HCT116 (cell line): ENCODE measurements around the gene GNPTG. TPM values are rescaled to one million over a fixed set of nuclear protein-coding genes. Genes with fewer than 3 reads are reported as not detected.

Experiments
- ATAC-seq: fragments of 200-7000 bp; cut with Tn5 transposase; 2 replicates; pipeline ENCODE4 v1.9.1; 2020; ENCODE audit warnings: mild to moderate bottlenecking, moderate library complexity
- BruUV-seq: library from RNA; stranded (reverse); fragments of 400-500 nt; replicated peaks from 2 replicates; lab custom pipeline; 2021; lab: Mats Ljungman, UMichigan
- CTCF ChIA-PET: fragments of 300-600 bp; sonication (Branson Sonifier 250); formaldehyde crosslinking; loops from one replicate; lab custom pipeline; 2021; ENCODE audit warnings: antibody characterized with exemption; lab: Charles Lee
- POLR2A ChIA-PET: fragments of 300-600, 350-600 bp; sonication (Branson Sonifier 250); formaldehyde crosslinking; loops from one replicate; lab custom pipeline; 2021; ENCODE audit warnings: antibody characterized with exemption; lab: Charles Lee
- RAD21 ChIA-PET, 2 experiments: fragments of 300-600 bp; sonication (Branson Sonifier 250); formaldehyde crosslinking; loops; one replicate each; lab custom pipeline; 2023; ENCODE audit warnings: low total read pairs in 2 of 2; ENCODE audit not compliant: uncharacterized antibody in 2 of 2, unreplicated experiment in 2 of 2, low non-redundant PET in 1 of 2; lab: Charles Lee
- DNase-seq: peaks from one replicate; pipeline ENCODE4 v3.0.0-alpha.2; 2010; ENCODE audit warnings: low read depth, low spot score
- H2AFZ ChIP-seq: fragments of 200-600 bp; shearing (Covaris generic), sonication (generic); 2 replicates; pipeline ENCODE4 v1.6.1; 2017; ENCODE audit warnings: low read depth, mixed run types, mixed read lengths, antibody characterized with exemption, low read length; ENCODE audit not compliant: poor library complexity, severe bottlenecking
- H3K27ac ChIP-seq: 2 replicates; pipeline ENCODE4 v1.5.1; 2012; ENCODE audit warnings: low read depth, low read length
- H3K27me3 ChIP-seq: fragments of 200-600 bp; sonication (generic); 2 replicates; pipeline ENCODE4 v1.6.1; 2016; ENCODE audit warnings: mixed run types, low read length, mixed read lengths; ENCODE audit not compliant: insufficient read depth
- H3K36me3 ChIP-seq, 2 experiments: fragments of 200-500 bp in 1 of 2; fragments of 200-600 bp in 1 of 2; sonication (Bioruptor generic) in 1 of 2; sonication (generic) in 1 of 2; 2 replicates each; pipeline versions ENCODE4 v1.5.1 to v1.6.1; 2014 to 2016; ENCODE audit warnings: low read length in 2 of 2, inconsistent platforms in 1 of 2, mixed read lengths in 1 of 2, mixed run types in 1 of 2; ENCODE audit not compliant: insufficient read depth in 2 of 2, control insufficient read depth in 1 of 2
- H3K4me1 ChIP-seq, 2 experiments: fragments of 200-600 bp in 1 of 2; sonication (generic) in 1 of 2; 2 replicates each; pipeline versions ENCODE4 v1.5.1 to v1.6.1; 2012 to 2017; ENCODE audit warnings: low read length in 2 of 2, inconsistent platforms in 1 of 2, mild to moderate bottlenecking in 1 of 2, mixed read lengths in 1 of 2, mixed run types in 1 of 2, moderate library complexity in 1 of 2; ENCODE audit not compliant: insufficient read depth in 2 of 2, control insufficient read depth in 1 of 2
- H3K4me2 ChIP-seq: fragments of 200-600 bp; sonication (generic); 2 replicates; pipeline ENCODE4 v1.6.1; 2017; ENCODE audit warnings: mixed run types, low read length, mixed read lengths
- H3K4me3 ChIP-seq, 2 experiments: fragments of 200-600 bp in 1 of 2; sonication (generic) in 1 of 2; replicated peaks in 1 of 2; 2 replicates each; pipeline ENCODE4 v1.5.1; 2011 to 2016; ENCODE audit warnings: low read length in 2 of 2, control low read depth in 1 of 2, low read depth in 1 of 2, mild to moderate bottlenecking in 1 of 2, mixed read lengths in 1 of 2, mixed run types in 1 of 2
- H3K79me2 ChIP-seq: fragments of 200-600 bp; sonication (generic); 2 replicates; pipeline ENCODE4 v1.6.1; 2017; ENCODE audit warnings: mild to moderate bottlenecking, mixed run types, low read length, moderate library complexity, mixed read lengths; ENCODE audit not compliant: insufficient read depth
- H3K9ac ChIP-seq: fragments of 200-600 bp; sonication (generic); 2 replicates; pipeline ENCODE4 v1.6.1; 2016; ENCODE audit warnings: low read length, mixed read lengths
- H3K9me2 ChIP-seq: fragments of 200-600 bp; sonication (generic), shearing (Covaris generic); 2 replicates; pipeline ENCODE4 v1.6.1; 2017; ENCODE audit warnings: mixed run types, mild to moderate bottlenecking, moderate library complexity; ENCODE audit not compliant: insufficient read depth
- H3K9me3 ChIP-seq, 2 experiments: fragments of 200-500 bp in 1 of 2; fragments of 200-600 bp in 1 of 2; sonication (Bioruptor generic) in 1 of 2; sonication (generic) in 1 of 2; 2 replicates each; pipeline ENCODE4 v1.6.1; 2014 to 2017; ENCODE audit warnings: low read length in 2 of 2, mixed read lengths in 2 of 2, inconsistent platforms in 1 of 2, low read depth in 1 of 2, mild to moderate bottlenecking in 1 of 2, mixed run types in 1 of 2, moderate library complexity in 1 of 2; ENCODE audit not compliant: control insufficient read depth in 1 of 2, insufficient read depth in 1 of 2
- H4K20me1 ChIP-seq: fragments of 200-600 bp; sonication (generic), shearing (Covaris generic); 2 replicates; pipeline ENCODE4 v1.6.1; 2017; ENCODE audit warnings: mixed run types, mild to moderate bottlenecking, moderate library complexity; ENCODE audit not compliant: insufficient read depth
- ATF3 ChIP-seq: IDR thresholded peaks from 2 replicates; pipeline ENCODE4 v1.6.1; 2012
- CTCF ChIP-seq, 3 experiments: fragments of 200-600 bp in 1 of 3; sonication (generic) in 1 of 3; IDR thresholded peaks in 2 of 3; conservative IDR thresholded peaks in 1 of 3; 2 replicates each; pipeline ENCODE4 v1.5.1; 2012 to 2017; ENCODE audit warnings: low read depth in 2 of 3, low read length in 2 of 3, antibody characterized with exemption in 1 of 3, borderline replicate concordance in 1 of 3, control low read depth in 1 of 3, mild to moderate bottlenecking in 1 of 3, mixed read lengths in 1 of 3, mixed run types in 1 of 3, moderate library complexity in 1 of 3; ENCODE audit not compliant: insufficient read depth in 1 of 3
- ELF1 ChIP-seq: IDR thresholded peaks from 2 replicates; pipeline ENCODE4 v1.6.1; 2012; ENCODE audit warnings: low read depth, borderline replicate concordance
- POLR2A ChIP-seq: IDR thresholded peaks from 2 replicates; pipeline ENCODE4 v1.7.0; 2011; ENCODE audit warnings: borderline replicate concordance; ENCODE audit not compliant: insufficient read depth, insufficient read length; ENCODE audit errors: extremely low read depth
- POLR2AphosphoS5 ChIP-seq: IDR thresholded peaks from 2 replicates; pipeline ENCODE4 v1.6.1; 2011; ENCODE audit warnings: mild to moderate bottlenecking, low read depth, low read length, moderate library complexity
- SRF ChIP-seq: IDR thresholded peaks from 2 replicates; pipeline ENCODE4 v1.6.1; 2012; ENCODE audit warnings: low read depth
- YY1 ChIP-seq: IDR thresholded peaks from 2 replicates; pipeline ENCODE4 v1.6.1; 2011; ENCODE audit warnings: low read length, low read depth, moderate library complexity, mild to moderate bottlenecking; ENCODE audit not compliant: insufficient replicate concordance; ENCODE audit errors: extremely low read depth
- ZBTB33 ChIP-seq: IDR thresholded peaks from 2 replicates; pipeline ENCODE4 v1.6.1; 2011; ENCODE audit warnings: mild to moderate bottlenecking, low read length, moderate library complexity; ENCODE audit not compliant: insufficient replicate concordance; ENCODE audit errors: extremely low read depth
- intact Hi-C: fragments of 100-400 bp; cut with micrococcal nuclease; formaldehyde crosslinking; loops from 2 replicates; pipeline ENCODE4 v1.10.0; 2022
- total RNA-seq: library from RNA; stranded (reverse); gene quantifications from one replicate; pipeline ENCODE4 v1.2.1, GENCODE V29; 2021; ENCODE audit not compliant: unreplicated experiment

Gene GNPTG
- total RNA-seq, 1 experiment from 2014 or later = 35.2 TPM

DNA sequence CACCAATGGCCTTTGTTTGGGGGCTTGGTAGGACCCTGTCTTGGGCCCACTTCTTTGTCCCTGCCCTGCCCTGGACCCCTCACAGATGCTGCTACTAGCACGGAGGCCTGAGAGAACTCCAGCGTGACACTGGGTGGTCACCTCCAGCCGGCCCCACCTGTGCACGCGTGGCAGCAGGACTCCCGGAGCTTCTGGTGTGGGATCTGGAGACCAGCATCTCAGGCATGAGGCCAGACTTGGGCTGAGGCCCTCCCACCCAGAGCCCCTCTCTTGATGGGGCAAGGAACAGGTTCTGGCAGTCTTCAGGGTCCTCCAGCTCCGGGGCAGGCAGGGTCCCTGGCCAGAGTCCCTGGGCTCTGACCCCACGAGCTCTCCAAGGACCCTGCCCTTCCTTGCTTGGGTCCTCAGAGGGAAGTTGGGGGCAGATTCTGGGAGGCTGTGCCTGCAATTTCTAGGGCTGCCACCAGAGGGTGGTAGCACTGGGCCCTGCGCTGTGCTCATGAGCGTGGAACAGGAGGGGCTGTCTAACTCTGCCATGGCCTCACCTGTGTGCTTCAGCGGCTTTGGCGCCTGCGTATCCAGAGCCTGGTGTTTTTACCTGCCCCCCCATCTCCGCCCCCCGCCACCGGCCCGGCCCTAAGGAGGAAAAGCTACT is 21.3 kb upstream of the GNPTG start:
- ATAC-seq (peak; percentile 33), DNase-seq (no peak)
- Histone ChIP-seq H3K27me3 (no peaks in the 10 kb centered on the region), H4K20me1 (no peaks in the 10 kb centered on the region), H3K79me2 (no peaks in the 10 kb centered on the region), H3K4me1 (peaks cover 15 to 30% of the 10 kb centered on the region in 2 experiments; a peak in 3 of 4 replicates), H3K36me3 (no peaks in the 10 kb centered on the region), H3K9ac (no peak overlapping the region), H2AFZ (no peak overlapping the region), H3K27ac (no peak overlapping the region), H3K9me2 (no peaks in the 10 kb centered on the region), H3K4me3 (no peak overlapping the region), H3K4me2 (no peak overlapping the region), H3K9me3 (no peaks in the 10 kb centered on the region; a peak in 1 of 4 replicates)
- RAD21 ChIA-PET = no interaction called here
- POLR2A ChIA-PET = no interaction called here
- CTCF ChIA-PET = interaction anchor here (0.8 kb wide), 1 partner anchor 16 kb away, joined by 3 read pairs; no protein-coding TSS in a partner anchor
- BruUV-seq = no TSS peak
- intact Hi-C loops = no loop called here
- peak; percentile 4 to 77 (median 76); a peak in 4 of 6 replicates for TF ChIP-seq CTCF (IDR thresholded peaks at IDR 0.05 in 2 of 3, conservative IDR thresholded peaks at IDR 0.05 in 1 of 3; ENCODE audit: borderline replicate concordance in 1 of 3, insufficient read depth in 1 of 3, low read depth in 2 of 3, low read length in 2 of 3)
- TF ChIP-seq SRF = no peak
- no peak for TF ChIP-seq ATF3
- no peak for TF ChIP-seq ELF1
- TF ChIP-seq ZBTB33 = no peak
- no peak for TF ChIP-seq POLR2AphosphoS5
- TF ChIP-seq POLR2A = no peak
- no peak for TF ChIP-seq YY1
